ENCODE measurements around the gene FBXO41. TPM values are rescaled to one million over a fixed set of nuclear protein-coding genes. Genes with fewer than 3 reads are reported as not detected.

FBXO41 gene
- total and polyA plus RNA-seq, 9 of the 15 experiments (the other 6 are each of a cell fraction or from before 2014, with no cell fraction given): 0.21 to 8.2 (median 3.5) TPM

DNA sequence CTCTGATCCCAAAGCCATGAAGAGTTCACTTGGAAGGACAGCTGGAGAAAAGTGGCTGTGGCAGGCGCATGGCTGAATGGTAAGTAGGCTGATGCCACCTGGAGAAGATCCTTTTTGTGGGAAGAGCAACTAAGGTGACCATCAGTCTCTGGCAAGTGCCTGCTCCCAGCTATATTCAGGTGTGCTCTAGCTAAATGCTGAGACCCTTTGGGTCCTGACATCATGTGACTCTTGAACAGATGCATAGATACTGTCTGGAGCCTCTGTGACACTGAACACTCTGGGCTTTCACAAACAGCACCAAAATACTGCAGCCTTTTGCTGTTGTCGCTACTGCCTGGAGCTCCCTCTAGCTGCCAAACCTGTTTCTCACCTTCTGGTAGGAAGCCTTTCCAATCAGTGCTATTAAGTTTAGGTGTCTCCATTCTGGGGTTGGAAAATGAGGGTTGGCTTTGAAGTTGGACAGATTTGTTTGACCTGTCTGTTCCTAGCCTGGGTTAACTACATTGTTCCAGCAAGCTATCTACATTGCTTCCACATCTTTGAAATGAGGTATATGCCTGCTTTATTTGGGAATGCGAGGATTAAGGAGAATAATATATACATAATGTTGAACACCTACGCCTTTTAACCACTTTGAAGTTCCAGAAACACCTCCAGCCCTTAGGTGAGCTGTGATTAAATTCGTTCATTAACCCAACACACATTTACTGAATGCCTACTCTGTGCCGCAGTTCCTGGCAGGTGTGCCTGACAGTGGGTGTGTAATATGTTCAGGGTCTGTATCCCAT, 6.0 kb upstream of the FBXO41 start (continued):
- TF ChIP-seq TFAM (CRISPR knock-in tag; conservative IDR thresholded peaks at IDR 0.05) (no peak), HDAC1 (IDR thresholded peaks at IDR 0.05) (no peak), ZNF324 (CRISPR knock-in tag; IDR thresholded peaks at IDR 0.05) (no peak), XRCC4 (IDR thresholded peaks at IDR 0.05; ENCODE audit: extremely low read depth, insufficient read depth, insufficient read length) (no peak), PHF21A (IDR thresholded peaks at IDR 0.05; ENCODE audit: borderline replicate concordance, low read depth) (0 out of 2 replicates have a peak, but pooled peaks have one; percentile 47), ZFP36 (IDR thresholded peaks at IDR 0.05; ENCODE audit: low read depth, low read length, partially characterized antibody) (no peak), NFE2 (IDR thresholded peaks at IDR 0.05; ENCODE audit: low read depth) (no peak), JUNB (CRISPR knock-in tag; conservative IDR thresholded peaks at IDR 0.05) (no peak), RCOR1 (IDR thresholded peaks at IDR 0.05; ENCODE audit: borderline replicate concordance in 1 of 2, low read depth in 2 of 2, low read length in 2 of 2) (peak in 1 of 2 experiments; percentile 48; a peak in 1 of 4 replicates), ARID1B (IDR thresholded peaks at IDR 0.05) (no peak), BHLHE40 (IDR thresholded peaks at IDR 0.05; ENCODE audit: low read length) (no peak), ZNF3 (CRISPR knock-in tag; IDR thresholded peaks at IDR 0.05) (no peak), MED1 (CRISPR knock-in tag; IDR thresholded peaks at IDR 0.05; ENCODE audit: borderline replicate concordance) (no peak)
- TF ChIP-seq, protein P1, sequence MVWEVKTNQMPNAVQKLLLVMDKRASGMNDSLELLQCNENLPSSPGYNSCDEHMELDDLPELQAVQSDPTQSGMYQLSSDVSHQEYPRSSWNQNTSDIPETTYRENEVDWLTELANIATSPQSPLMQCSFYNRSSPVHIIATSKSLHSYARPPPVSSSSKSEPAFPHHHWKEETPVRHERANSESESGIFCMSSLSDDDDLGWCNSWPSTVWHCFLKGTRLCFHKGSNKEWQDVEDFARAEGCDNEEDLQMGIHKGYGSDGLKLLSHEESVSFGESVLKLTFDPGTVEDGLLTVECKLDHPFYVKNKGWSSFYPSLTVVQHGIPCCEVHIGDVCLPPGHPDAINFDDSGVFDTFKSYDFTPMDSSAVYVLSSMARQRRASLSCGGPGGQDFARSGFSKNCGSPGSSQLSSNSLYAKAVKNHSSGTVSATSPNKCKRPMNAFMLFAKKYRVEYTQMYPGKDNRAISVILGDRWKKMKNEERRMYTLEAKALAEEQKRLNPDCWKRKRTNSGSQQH (CRISPR knock-in tag; IDR thresholded peaks at IDR 0.05): no peak
- TF ChIP-seq, protein P2, sequence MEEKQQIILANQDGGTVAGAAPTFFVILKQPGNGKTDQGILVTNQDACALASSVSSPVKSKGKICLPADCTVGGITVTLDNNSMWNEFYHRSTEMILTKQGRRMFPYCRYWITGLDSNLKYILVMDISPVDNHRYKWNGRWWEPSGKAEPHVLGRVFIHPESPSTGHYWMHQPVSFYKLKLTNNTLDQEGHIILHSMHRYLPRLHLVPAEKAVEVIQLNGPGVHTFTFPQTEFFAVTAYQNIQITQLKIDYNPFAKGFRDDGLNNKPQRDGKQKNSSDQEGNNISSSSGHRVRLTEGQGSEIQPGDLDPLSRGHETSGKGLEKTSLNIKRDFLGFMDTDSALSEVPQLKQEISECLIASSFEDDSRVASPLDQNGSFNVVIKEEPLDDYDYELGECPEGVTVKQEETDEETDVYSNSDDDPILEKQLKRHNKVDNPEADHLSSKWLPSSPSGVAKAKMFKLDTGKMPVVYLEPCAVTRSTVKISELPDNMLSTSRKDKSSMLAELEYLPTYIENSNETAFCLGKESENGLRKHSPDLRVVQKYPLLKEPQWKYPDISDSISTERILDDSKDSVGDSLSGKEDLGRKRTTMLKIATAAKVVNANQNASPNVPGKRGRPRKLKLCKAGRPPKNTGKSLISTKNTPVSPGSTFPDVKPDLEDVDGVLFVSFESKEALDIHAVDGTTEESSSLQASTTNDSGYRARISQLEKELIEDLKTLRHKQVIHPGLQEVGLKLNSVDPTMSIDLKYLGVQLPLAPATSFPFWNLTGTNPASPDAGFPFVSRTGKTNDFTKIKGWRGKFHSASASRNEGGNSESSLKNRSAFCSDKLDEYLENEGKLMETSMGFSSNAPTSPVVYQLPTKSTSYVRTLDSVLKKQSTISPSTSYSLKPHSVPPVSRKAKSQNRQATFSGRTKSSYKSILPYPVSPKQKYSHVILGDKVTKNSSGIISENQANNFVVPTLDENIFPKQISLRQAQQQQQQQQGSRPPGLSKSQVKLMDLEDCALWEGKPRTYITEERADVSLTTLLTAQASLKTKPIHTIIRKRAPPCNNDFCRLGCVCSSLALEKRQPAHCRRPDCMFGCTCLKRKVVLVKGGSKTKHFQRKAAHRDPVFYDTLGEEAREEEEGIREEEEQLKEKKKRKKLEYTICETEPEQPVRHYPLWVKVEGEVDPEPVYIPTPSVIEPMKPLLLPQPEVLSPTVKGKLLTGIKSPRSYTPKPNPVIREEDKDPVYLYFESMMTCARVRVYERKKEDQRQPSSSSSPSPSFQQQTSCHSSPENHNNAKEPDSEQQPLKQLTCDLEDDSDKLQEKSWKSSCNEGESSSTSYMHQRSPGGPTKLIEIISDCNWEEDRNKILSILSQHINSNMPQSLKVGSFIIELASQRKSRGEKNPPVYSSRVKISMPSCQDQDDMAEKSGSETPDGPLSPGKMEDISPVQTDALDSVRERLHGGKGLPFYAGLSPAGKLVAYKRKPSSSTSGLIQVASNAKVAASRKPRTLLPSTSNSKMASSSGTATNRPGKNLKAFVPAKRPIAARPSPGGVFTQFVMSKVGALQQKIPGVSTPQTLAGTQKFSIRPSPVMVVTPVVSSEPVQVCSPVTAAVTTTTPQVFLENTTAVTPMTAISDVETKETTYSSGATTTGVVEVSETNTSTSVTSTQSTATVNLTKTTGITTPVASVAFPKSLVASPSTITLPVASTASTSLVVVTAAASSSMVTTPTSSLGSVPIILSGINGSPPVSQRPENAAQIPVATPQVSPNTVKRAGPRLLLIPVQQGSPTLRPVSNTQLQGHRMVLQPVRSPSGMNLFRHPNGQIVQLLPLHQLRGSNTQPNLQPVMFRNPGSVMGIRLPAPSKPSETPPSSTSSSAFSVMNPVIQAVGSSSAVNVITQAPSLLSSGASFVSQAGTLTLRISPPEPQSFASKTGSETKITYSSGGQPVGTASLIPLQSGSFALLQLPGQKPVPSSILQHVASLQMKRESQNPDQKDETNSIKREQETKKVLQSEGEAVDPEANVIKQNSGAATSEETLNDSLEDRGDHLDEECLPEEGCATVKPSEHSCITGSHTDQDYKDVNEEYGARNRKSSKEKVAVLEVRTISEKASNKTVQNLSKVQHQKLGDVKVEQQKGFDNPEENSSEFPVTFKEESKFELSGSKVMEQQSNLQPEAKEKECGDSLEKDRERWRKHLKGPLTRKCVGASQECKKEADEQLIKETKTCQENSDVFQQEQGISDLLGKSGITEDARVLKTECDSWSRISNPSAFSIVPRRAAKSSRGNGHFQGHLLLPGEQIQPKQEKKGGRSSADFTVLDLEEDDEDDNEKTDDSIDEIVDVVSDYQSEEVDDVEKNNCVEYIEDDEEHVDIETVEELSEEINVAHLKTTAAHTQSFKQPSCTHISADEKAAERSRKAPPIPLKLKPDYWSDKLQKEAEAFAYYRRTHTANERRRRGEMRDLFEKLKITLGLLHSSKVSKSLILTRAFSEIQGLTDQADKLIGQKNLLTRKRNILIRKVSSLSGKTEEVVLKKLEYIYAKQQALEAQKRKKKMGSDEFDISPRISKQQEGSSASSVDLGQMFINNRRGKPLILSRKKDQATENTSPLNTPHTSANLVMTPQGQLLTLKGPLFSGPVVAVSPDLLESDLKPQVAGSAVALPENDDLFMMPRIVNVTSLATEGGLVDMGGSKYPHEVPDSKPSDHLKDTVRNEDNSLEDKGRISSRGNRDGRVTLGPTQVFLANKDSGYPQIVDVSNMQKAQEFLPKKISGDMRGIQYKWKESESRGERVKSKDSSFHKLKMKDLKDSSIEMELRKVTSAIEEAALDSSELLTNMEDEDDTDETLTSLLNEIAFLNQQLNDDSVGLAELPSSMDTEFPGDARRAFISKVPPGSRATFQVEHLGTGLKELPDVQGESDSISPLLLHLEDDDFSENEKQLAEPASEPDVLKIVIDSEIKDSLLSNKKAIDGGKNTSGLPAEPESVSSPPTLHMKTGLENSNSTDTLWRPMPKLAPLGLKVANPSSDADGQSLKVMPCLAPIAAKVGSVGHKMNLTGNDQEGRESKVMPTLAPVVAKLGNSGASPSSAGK (IDR thresholded peaks at IDR 0.05): no peak
